ENCODE data around the gene DCAF7.

DCAF7 gene

GRCh38 chr17:63505341-63505740, 44.9 kb upstream of the DCAF7 start:
- no peak overlapping the region for H2AFZ ChIP-seq (ENCODE audit: low read depth, low read length)
- H4K20me1 ChIP-seq (ENCODE audit: insufficient read depth, low read length), result no peaks in the 10 kb centered on the region
- H3K79me2 ChIP-seq (ENCODE audit: low read length), result no peaks in the 10 kb centered on the region

DNA sequence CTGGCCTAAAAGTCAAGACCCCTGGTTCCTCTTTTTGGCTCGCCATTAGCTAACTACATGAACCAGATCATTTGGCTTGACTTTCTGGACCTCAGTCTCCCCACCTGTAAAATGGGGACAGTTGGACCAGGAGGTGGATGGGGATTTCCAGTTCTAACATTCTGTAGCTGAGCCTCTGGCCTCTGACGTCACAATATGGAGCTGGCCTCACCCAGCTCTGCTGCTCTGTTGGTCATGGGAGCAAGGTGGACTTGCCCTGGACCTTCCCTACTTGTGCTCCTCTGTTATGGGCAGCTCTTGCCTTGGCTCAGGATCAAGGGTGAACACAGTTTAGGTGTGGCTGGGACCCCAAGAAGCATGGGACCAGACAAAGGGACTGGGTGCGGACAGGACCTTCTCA, 43.6 kb upstream of the DCAF7 start:
- Histone ChIP-seq H4K20me1 (ENCODE audit: insufficient read depth, low read length) (no peaks in the 10 kb centered on the region), H3K36me3 (replicated peaks; ENCODE audit: low read depth, low read length) (no peaks in the 10 kb centered on the region), H3K9ac (ENCODE audit: low read length) (no peak overlapping the region), H3K79me2 (ENCODE audit: low read length) (no peaks in the 10 kb centered on the region), H2AFZ (ENCODE audit: low read depth, low read length) (no peak overlapping the region), H3K27ac (ENCODE audit: low read length) (no peak overlapping the region), H3K4me2 (ENCODE audit: low read length) (no peak overlapping the region), H3K4me1 (ENCODE audit: low read length) (peaks cover 10% of the 10 kb centered on the region), H3K4me3 (ENCODE audit: low read length) (no peak overlapping the region), H3K27me3 (ENCODE audit: low read depth, low read length) (peaks cover 7% of the 10 kb centered on the region), H3K9me3 (ENCODE audit: insufficient read depth, low read length) (no peaks in the 10 kb centered on the region)
- TF ChIP-seq EZH2phosphoT487 (IDR thresholded peaks at IDR 0.05; ENCODE audit: low read depth), result no peak
- TF ChIP-seq, protein P1, sequence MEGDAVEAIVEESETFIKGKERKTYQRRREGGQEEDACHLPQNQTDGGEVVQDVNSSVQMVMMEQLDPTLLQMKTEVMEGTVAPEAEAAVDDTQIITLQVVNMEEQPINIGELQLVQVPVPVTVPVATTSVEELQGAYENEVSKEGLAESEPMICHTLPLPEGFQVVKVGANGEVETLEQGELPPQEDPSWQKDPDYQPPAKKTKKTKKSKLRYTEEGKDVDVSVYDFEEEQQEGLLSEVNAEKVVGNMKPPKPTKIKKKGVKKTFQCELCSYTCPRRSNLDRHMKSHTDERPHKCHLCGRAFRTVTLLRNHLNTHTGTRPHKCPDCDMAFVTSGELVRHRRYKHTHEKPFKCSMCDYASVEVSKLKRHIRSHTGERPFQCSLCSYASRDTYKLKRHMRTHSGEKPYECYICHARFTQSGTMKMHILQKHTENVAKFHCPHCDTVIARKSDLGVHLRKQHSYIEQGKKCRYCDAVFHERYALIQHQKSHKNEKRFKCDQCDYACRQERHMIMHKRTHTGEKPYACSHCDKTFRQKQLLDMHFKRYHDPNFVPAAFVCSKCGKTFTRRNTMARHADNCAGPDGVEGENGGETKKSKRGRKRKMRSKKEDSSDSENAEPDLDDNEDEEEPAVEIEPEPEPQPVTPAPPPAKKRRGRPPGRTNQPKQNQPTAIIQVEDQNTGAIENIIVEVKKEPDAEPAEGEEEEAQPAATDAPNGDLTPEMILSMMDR (IDR thresholded peaks at IDR 0.05; ENCODE audit: low read depth, low read length), result no peak

More at GRCh38 chr17:63505341-63505740, 44.9 kb upstream of the DCAF7 start:
- H3K4me3 ChIP-seq (ENCODE audit: low read length), result no peak overlapping the region
- no peaks in the 10 kb centered on the region for H3K9me3 ChIP-seq (ENCODE audit: insufficient read depth, low read length)
- H3K4me2 ChIP-seq (ENCODE audit: low read length), result no peak overlapping the region
- no peak overlapping the region for H3K27ac ChIP-seq (ENCODE audit: low read length)
- H3K9ac ChIP-seq (ENCODE audit: low read length), result no peak overlapping the region
- TF ChIP-seq, protein P1 (IDR thresholded peaks at IDR 0.05; ENCODE audit: low read depth, low read length), result no peak
- no peak for TF ChIP-seq EZH2phosphoT487 (IDR thresholded peaks at IDR 0.05; ENCODE audit: low read depth)
- no peaks in the 10 kb centered on the region for H3K36me3 ChIP-seq (replicated peaks; ENCODE audit: low read depth, low read length)
- H3K27me3 ChIP-seq (ENCODE audit: low read depth, low read length), result peaks cover 13% of the 10 kb centered on the region
- H3K4me1 ChIP-seq (ENCODE audit: low read length), result peaks cover 10% of the 10 kb centered on the region

DNA sequence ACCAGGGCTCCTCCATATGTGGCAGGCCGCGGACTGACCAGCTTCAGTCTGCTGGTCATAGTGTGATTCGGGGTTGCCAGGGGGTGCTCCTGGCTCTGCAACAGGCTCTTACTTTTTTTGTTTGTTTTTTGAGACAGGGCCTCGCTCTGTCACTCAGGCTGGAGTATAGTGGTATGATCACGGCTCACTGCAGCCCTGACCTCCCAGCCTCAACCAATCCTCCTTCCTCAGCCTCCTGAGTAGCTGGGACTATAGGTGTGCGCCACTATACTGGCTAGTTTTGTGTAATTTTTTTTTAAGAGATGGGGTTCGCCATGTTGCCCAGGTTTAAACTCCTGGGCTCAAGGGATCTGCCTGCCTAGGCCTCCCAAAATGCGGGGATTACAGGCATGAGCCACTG, 38.9 kb upstream of the DCAF7 start:
- Histone ChIP-seq H2AFZ (ENCODE audit: low read depth, low read length) (no peak overlapping the region), H3K36me3 (replicated peaks; ENCODE audit: low read depth, low read length) (no peaks in the 10 kb centered on the region), H3K27me3 (ENCODE audit: low read depth, low read length) (peaks cover 13% of the 10 kb centered on the region), H3K27ac (ENCODE audit: low read length) (no peak overlapping the region), H3K79me2 (ENCODE audit: low read length) (no peaks in the 10 kb centered on the region), H3K4me2 (ENCODE audit: low read length) (no peak overlapping the region), H3K4me3 (ENCODE audit: low read length) (no peak overlapping the region), H3K9me3 (ENCODE audit: insufficient read depth, low read length) (no peaks in the 10 kb centered on the region), H4K20me1 (ENCODE audit: insufficient read depth, low read length) (no peaks in the 10 kb centered on the region), H3K9ac (ENCODE audit: low read length) (no peak overlapping the region), H3K4me1 (ENCODE audit: low read length) (no peaks in the 10 kb centered on the region)
- TF ChIP-seq, protein P1 (IDR thresholded peaks at IDR 0.05; ENCODE audit: low read depth, low read length), result no peak
- TF ChIP-seq EZH2phosphoT487 (IDR thresholded peaks at IDR 0.05; ENCODE audit: low read depth), result no peak

DNA sequence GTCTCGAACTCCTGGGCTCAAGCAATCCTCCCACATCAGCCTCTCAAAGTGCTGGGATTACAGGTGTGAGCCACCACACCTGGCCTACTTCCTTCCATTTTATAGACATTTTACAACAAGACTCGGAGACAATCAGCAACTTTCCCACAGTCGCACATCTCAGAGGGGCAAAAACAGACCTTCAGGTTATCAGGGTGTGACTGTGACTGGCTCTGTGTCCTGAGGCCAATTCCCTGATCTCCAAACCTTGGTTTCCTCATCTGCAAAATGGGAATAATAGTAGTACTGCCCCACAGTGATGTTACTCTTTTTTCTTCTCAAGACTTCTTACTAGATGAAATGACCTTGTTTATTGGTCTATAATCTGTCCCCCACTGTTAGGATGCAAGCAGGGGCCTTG, 37.9 kb upstream of the DCAF7 start:
- Histone ChIP-seq H3K79me2 (ENCODE audit: low read length) (no peaks in the 10 kb centered on the region), H3K9ac (ENCODE audit: low read length) (no peak overlapping the region), H3K9me3 (ENCODE audit: insufficient read depth, low read length) (no peaks in the 10 kb centered on the region), H2AFZ (ENCODE audit: low read depth, low read length) (no peak overlapping the region), H3K4me1 (ENCODE audit: low read length) (no peaks in the 10 kb centered on the region), H3K4me3 (ENCODE audit: low read length) (no peak overlapping the region), H4K20me1 (ENCODE audit: insufficient read depth, low read length) (no peaks in the 10 kb centered on the region), H3K4me2 (ENCODE audit: low read length) (no peak overlapping the region), H3K27me3 (ENCODE audit: low read depth, low read length) (peaks cover 17% of the 10 kb centered on the region), H3K27ac (ENCODE audit: low read length) (no peak overlapping the region), H3K36me3 (replicated peaks; ENCODE audit: low read depth, low read length) (no peaks in the 10 kb centered on the region)
- TF ChIP-seq EZH2phosphoT487 (IDR thresholded peaks at IDR 0.05; ENCODE audit: low read depth), result no peak
- TF ChIP-seq, protein P1 (IDR thresholded peaks at IDR 0.05; ENCODE audit: low read depth, low read length), result no peak
